ENCODE data around the gene OPCML. TPM values are rescaled to one million over a fixed set of nuclear protein-coding genes. Genes with fewer than 3 reads are reported as not detected.

The OPCML gene
- total and polyA plus RNA-seq, 7 experiments from 2014 or later: not detected

GRCh38 chr11:132971351-132971750 lies 561.0 kb downstream of the OPCML start:
- DNase-seq (no peak), ATAC-seq (no peak)
- no peak overlapping the region for H3K4me3 Mint-ChIP-seq
- H3K9me3 ChIP-seq (ENCODE audit: control insufficient read depth in 2 of 3, low read length in 3 of 3): no peaks in the 10 kb centered on the region
- peaks cover 0 to 11% (median 4%) of the 10 kb centered on the region in 11 donors for H3K9me3 Mint-ChIP-seq
- H3K4me3 ChIP-seq (ENCODE audit: low read length): no peak overlapping the region
- no peaks in the 10 kb centered on the region for H3K36me3 Mint-ChIP-seq
- no peaks in the 10 kb centered on the region for H3K4me1 Mint-ChIP-seq
- H3K27me3 Mint-ChIP-seq: peaks cover 0 to 12% (median 8%) of the 10 kb centered on the region in 5 donors
- no peaks in the 10 kb centered on the region for H3K4me1 ChIP-seq (ENCODE audit: control insufficient read depth in 2 of 2, insufficient read depth in 2 of 2, low read length in 2 of 2)
- H3K36me3 ChIP-seq (ENCODE audit: control insufficient read depth in 2 of 3, insufficient read depth in 3 of 3, low read length in 3 of 3): no peaks in the 10 kb centered on the region
- no peak overlapping the region for H3K27ac ChIP-seq (ENCODE audit: low read depth, low read length)
- no peaks in the 10 kb centered on the region for H3K27me3 ChIP-seq (ENCODE audit: control insufficient read depth in 2 of 2, insufficient read depth in 2 of 2, low read length in 2 of 2)
- POLR2A ChIA-PET: no interaction called here
- H3K27ac Mint-ChIP-seq: no peak overlapping the region
- intact Hi-C loops (cut with micrococcal nuclease): no loop called here
- CTCF ChIA-PET: no interaction called here

- Histone ChIP-seq H3K4me3 (ENCODE audit: low read length) (no peak overlapping the region), H3K27ac (ENCODE audit: low read depth, low read length) (no peak overlapping the region), H3K9me3 (ENCODE audit: control insufficient read depth in 2 of 3, low read length in 3 of 3) (no peaks in the 10 kb centered on the region), H3K27me3 (ENCODE audit: control insufficient read depth in 2 of 2, insufficient read depth in 2 of 2, low read length in 2 of 2) (no peaks in the 10 kb centered on the region), H3K4me1 (ENCODE audit: control insufficient read depth in 2 of 2, insufficient read depth in 2 of 2, low read length in 2 of 2) (no peaks in the 10 kb centered on the region), H3K36me3 (ENCODE audit: control insufficient read depth in 2 of 3, insufficient read depth in 3 of 3, low read length in 3 of 3) (no peaks in the 10 kb centered on the region)
- H3K27me3 Mint-ChIP-seq: peaks cover 0 to 12% (median 8%) of the 10 kb centered on the region in 5 donors
- peaks cover 0 to 11% (median 2%) of the 10 kb centered on the region in 11 donors for H3K9me3 Mint-ChIP-seq
- intact Hi-C loops (cut with micrococcal nuclease): no loop called here
- no peaks in the 10 kb centered on the region for H3K4me1 Mint-ChIP-seq
- no peak for ATAC-seq
- H3K4me3 Mint-ChIP-seq: no peak overlapping the region
- CTCF ChIA-PET: no interaction called here
- no peak overlapping the region for H3K27ac Mint-ChIP-seq
- no peak for DNase-seq
- POLR2A ChIA-PET: no interaction called here
- H3K36me3 Mint-ChIP-seq: no peaks in the 10 kb centered on the region
Observed at GRCh38 chr11:132969892-132970291, 562.4 kb downstream of the OPCML start.

GRCh38 chr11:132962041-132962440 lies 570.3 kb downstream of the OPCML start:
- ChIA-PET POLR2A (no interaction called here), CTCF (no interaction called here)
- Histone ChIP-seq H3K27ac (ENCODE audit: low read depth, low read length) (no peak overlapping the region), H3K4me3 (ENCODE audit: low read length) (no peak overlapping the region), H3K9me3 (ENCODE audit: control insufficient read depth in 2 of 3, low read length in 3 of 3) (no peaks in the 10 kb centered on the region), H3K27me3 (ENCODE audit: control insufficient read depth in 2 of 2, insufficient read depth in 2 of 2, low read length in 2 of 2) (no peaks in the 10 kb centered on the region), H3K36me3 (ENCODE audit: control insufficient read depth in 2 of 3, insufficient read depth in 3 of 3, low read length in 3 of 3) (no peaks in the 10 kb centered on the region), H3K4me1 (ENCODE audit: control insufficient read depth in 2 of 2, insufficient read depth in 2 of 2, low read length in 2 of 2) (no peaks in the 10 kb centered on the region)
- Mint-ChIP-seq H3K4me3 (no peak overlapping the region), H3K9me3 (peaks cover 0 to 7% (median under 1%) of the 10 kb centered on the region in 11 donors), H3K4me1 (no peaks in the 10 kb centered on the region), H3K27me3 (peaks cover 0 to 17% (median 0%) of the 10 kb centered on the region in 5 donors), H3K27ac (no peak overlapping the region), H3K36me3 (no peaks in the 10 kb centered on the region)
- DNase-seq (no peak), ATAC-seq (no peak)
- intact Hi-C loops (cut with micrococcal nuclease): no loop called here

- intact Hi-C loops (cut with micrococcal nuclease): no loop called here
- H3K27me3 ChIP-seq (ENCODE audit: control insufficient read depth in 2 of 2, insufficient read depth in 2 of 2, low read length in 2 of 2): no peaks in the 10 kb centered on the region
- Mint-ChIP-seq H3K9me3 (peaks cover 0 to 7% (median 2%) of the 10 kb centered on the region in 11 donors), H3K27ac (no peak overlapping the region), H3K4me1 (no peaks in the 10 kb centered on the region), H3K36me3 (no peaks in the 10 kb centered on the region), H3K4me3 (no peak overlapping the region), H3K27me3 (peaks cover 0 to 17% (median 0%) of the 10 kb centered on the region in 5 donors)
- H3K36me3 ChIP-seq (ENCODE audit: control insufficient read depth in 2 of 3, insufficient read depth in 3 of 3, low read length in 3 of 3): no peaks in the 10 kb centered on the region
- H3K4me1 ChIP-seq (ENCODE audit: control insufficient read depth in 2 of 2, insufficient read depth in 2 of 2, low read length in 2 of 2): no peaks in the 10 kb centered on the region
- H3K27ac ChIP-seq (ENCODE audit: low read depth, low read length): no peak overlapping the region
- no peak for ATAC-seq
- ChIA-PET CTCF (no interaction called here), POLR2A (no interaction called here)
- DNase-seq: no peak
- no peaks in the 10 kb centered on the region for H3K9me3 ChIP-seq (ENCODE audit: control insufficient read depth in 2 of 3, low read length in 3 of 3)
- no peak overlapping the region for H3K4me3 ChIP-seq (ENCODE audit: low read length)
Observed at GRCh38 chr11:132961453-132961852, 570.8 kb downstream of the OPCML start.

DNA sequence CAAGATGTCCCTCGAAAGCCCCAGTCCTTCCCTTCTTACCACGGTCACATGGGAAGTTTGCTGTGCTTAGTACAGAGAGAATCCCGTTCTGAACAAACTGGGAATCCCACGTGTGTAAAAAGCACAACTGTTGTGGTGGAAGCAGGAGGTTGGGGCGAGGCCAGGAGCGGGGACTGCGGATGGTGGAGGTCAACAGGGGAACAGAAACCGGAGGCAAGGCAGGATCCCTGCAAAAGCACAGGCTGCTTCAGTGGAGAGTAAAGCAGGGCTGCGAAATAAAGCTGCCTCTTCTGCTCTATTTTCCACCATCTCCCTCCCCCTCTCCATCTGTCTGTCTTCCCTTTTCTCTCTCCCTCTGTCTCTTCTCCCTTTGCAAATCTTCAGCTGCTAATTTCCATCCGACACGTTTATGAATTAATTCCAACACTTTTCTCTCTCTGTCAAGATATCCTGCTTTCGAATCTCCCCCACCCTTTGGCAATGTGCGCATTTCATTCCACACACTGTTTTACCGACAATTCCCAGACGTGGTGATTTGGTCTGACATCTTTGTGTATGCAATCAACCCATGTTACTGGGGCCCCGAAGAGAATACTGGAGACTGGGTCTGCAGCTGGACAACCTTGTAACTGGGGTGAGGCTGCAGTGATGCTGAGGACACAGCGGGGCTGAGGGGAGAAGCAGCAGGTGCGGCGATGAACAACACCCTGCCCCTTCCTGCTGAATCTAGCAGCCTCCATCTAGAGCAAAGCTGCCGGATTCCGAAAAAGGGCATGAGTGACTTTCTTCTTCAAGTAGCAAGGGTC lies 571.8 kb downstream of the OPCML start:
- POLR2A ChIA-PET: no interaction called here

DNA sequence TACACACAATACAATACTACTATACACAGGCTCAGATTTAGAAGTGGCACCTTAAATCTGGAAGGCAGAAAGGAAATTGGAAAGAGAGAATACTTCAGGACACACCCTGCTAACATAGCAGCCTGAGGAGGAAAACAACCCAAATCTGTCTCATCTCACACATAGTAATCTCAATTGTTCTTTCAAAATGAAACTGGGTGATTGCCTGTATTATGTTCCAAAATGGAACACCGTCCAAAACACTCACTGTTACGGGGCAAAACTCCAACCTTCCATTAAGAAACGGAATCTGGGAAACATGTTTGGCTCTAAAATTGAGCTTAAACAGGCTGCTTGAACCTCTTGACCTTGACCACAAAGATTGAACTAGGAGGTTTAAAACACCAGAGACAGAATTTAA lies 572.6 kb downstream of the OPCML start:
- no peak for DNase-seq
- no peaks in the 10 kb centered on the region for H3K4me1 Mint-ChIP-seq
- no peak overlapping the region for H3K27ac ChIP-seq (ENCODE audit: low read depth, low read length)
- H3K27me3 Mint-ChIP-seq: peaks cover 0 to 17% (median 0%) of the 10 kb centered on the region in 5 donors
- no peak overlapping the region for H3K27ac Mint-ChIP-seq
- H3K27me3 ChIP-seq (ENCODE audit: control insufficient read depth in 2 of 2, insufficient read depth in 2 of 2, low read length in 2 of 2): no peaks in the 10 kb centered on the region
- ChIA-PET POLR2A (no interaction called here), CTCF (no interaction called here)
- H3K9me3 Mint-ChIP-seq: peaks cover 0 to 7% (median 2%) of the 10 kb centered on the region in 11 donors
- no peaks in the 10 kb centered on the region for H3K36me3 Mint-ChIP-seq
- intact Hi-C loops (cut with micrococcal nuclease): no loop called here
- H3K4me3 ChIP-seq (ENCODE audit: low read length): no peak overlapping the region
- H3K9me3 ChIP-seq (ENCODE audit: control insufficient read depth in 2 of 3, low read length in 3 of 3): no peaks in the 10 kb centered on the region
- H3K4me3 Mint-ChIP-seq: no peak overlapping the region
- ATAC-seq: no peak
- H3K36me3 ChIP-seq (ENCODE audit: control insufficient read depth in 2 of 3, insufficient read depth in 3 of 3, low read length in 3 of 3): no peaks in the 10 kb centered on the region
- no peaks in the 10 kb centered on the region for H3K4me1 ChIP-seq (ENCODE audit: control insufficient read depth in 2 of 2, insufficient read depth in 2 of 2, low read length in 2 of 2)

More for the DNA sequence above, 571.8 kb downstream of the OPCML start:
- H3K36me3 ChIP-seq (ENCODE audit: control insufficient read depth in 2 of 3, insufficient read depth in 3 of 3, low read length in 3 of 3): no peaks in the 10 kb centered on the region
- peaks cover 0 to 17% (median 0%) of the 10 kb centered on the region in 5 donors for H3K27me3 Mint-ChIP-seq
- no peaks in the 10 kb centered on the region for H3K9me3 ChIP-seq (ENCODE audit: control insufficient read depth in 2 of 3, low read length in 3 of 3)
- H3K4me1 Mint-ChIP-seq: no peaks in the 10 kb centered on the region
- no peaks in the 10 kb centered on the region for H3K4me1 ChIP-seq (ENCODE audit: control insufficient read depth in 2 of 2, insufficient read depth in 2 of 2, low read length in 2 of 2)
- ATAC-seq: no peak
- peaks cover 0 to 7% (median 2%) of the 10 kb centered on the region in 11 donors for H3K9me3 Mint-ChIP-seq
- no peak overlapping the region for H3K27ac ChIP-seq (ENCODE audit: low read depth, low read length)
- no peak overlapping the region for H3K4me3 ChIP-seq (ENCODE audit: low read length)
- no peak for DNase-seq
- intact Hi-C loops (cut with micrococcal nuclease): no loop called here
- H3K36me3 Mint-ChIP-seq: no peaks in the 10 kb centered on the region
- H3K27ac Mint-ChIP-seq: no peak overlapping the region
- no peak overlapping the region for H3K4me3 Mint-ChIP-seq
- H3K27me3 ChIP-seq (ENCODE audit: control insufficient read depth in 2 of 2, insufficient read depth in 2 of 2, low read length in 2 of 2): no peaks in the 10 kb centered on the region
- CTCF ChIA-PET: no interaction called here

- Histone ChIP-seq H3K27ac (ENCODE audit: low read depth, low read length) (no peak overlapping the region), H3K9me3 (ENCODE audit: control insufficient read depth in 2 of 3, low read length in 3 of 3) (no peaks in the 10 kb centered on the region), H3K4me3 (ENCODE audit: low read length) (no peak overlapping the region), H3K36me3 (ENCODE audit: control insufficient read depth in 2 of 3, insufficient read depth in 3 of 3, low read length in 3 of 3) (no peaks in the 10 kb centered on the region), H3K27me3 (ENCODE audit: control insufficient read depth in 2 of 2, insufficient read depth in 2 of 2, low read length in 2 of 2) (no peaks in the 10 kb centered on the region), H3K4me1 (ENCODE audit: control insufficient read depth in 2 of 2, insufficient read depth in 2 of 2, low read length in 2 of 2) (no peaks in the 10 kb centered on the region)
- intact Hi-C loops (cut with micrococcal nuclease): no loop called here
- CTCF ChIA-PET: interaction anchor here (1.0 kb wide), 1 partner anchor 17 kb away, joined by 3 read pairs; no protein-coding TSS in a partner anchor
- POLR2A ChIA-PET: no interaction called here
- Mint-ChIP-seq H3K9me3 (peaks cover 0 to 14% (median 3%) of the 10 kb centered on the region in 11 donors), H3K27me3 (peaks cover 0 to 14% (median 0%) of the 10 kb centered on the region in 5 donors), H3K4me3 (no peak overlapping the region), H3K36me3 (no peaks in the 10 kb centered on the region), H3K4me1 (no peaks in the 10 kb centered on the region), H3K27ac (no peak overlapping the region)
- no peak for ATAC-seq
- no peak for DNase-seq
Observed at GRCh38 chr11:132957881-132958280, 574.4 kb downstream of the OPCML start.

All from naive thymus-derived CD4-positive, alpha-beta T cell (primary cell).